NB4 (cell line): ENCODE results near the gene DUS4L.

Source experiments
- DNase-seq: peaks from one replicate; pipeline ENCODE4 v3.0.0; 2010; ENCODE audit warnings: low read depth
- H3K4me3 ChIP-seq: one replicate; pipeline ENCODE4 v1.5.1; 2011; ENCODE audit warnings: mild to moderate bottlenecking, low read depth, low read length, moderate library complexity
- CTCF ChIP-seq: IDR thresholded peaks from one replicate; pipeline ENCODE4 v1.5.1; 2012; ENCODE audit warnings: low read depth, low read length
- MAX ChIP-seq: IDR thresholded peaks from 2 replicates; pipeline ENCODE4 v1.6.1; 2011; ENCODE audit warnings: low read depth, low read length
- MYC ChIP-seq: IDR thresholded peaks from 2 replicates; pipeline ENCODE4 v1.6.1; 2011; ENCODE audit warnings: low read depth, low read length
- POLR2A ChIP-seq: IDR thresholded peaks from 2 replicates; pipeline ENCODE4 v1.6.1; 2011; ENCODE audit warnings: mild to moderate bottlenecking; ENCODE audit not compliant: insufficient read length; ENCODE audit errors: extremely low read depth

Gene DUS4L

GRCh38 chr7:107579554-107579884 lies 15.7 kb downstream of the DUS4L start:
- DNase-seq: no peak
- TF ChIP-seq POLR2A (no peak), MAX (no peak), MYC (no peak), CTCF (no peak)
- H3K4me3 ChIP-seq: peak overlapping the region; percentile 89

- TF ChIP-seq POLR2A (peak; percentile 74), MYC (peak; percentile 71), CTCF (no peak), MAX (peak; percentile 64; the same call in 1 of the 2 replicates)
- peak; percentile 90 for DNase-seq
- peak within 1 kb of the TSS; percentile 89 for H3K4me3 ChIP-seq
Measured at GRCh38 chr7:107579885-107580715, 16.3 kb downstream of the DUS4L start, which contains the start of gene BCAP29. Gene BCAP29 (plus strand): TSS chr7:107580246. CDS start chr7:107580773, 527 bp downstream.

GRCh38 chr7:107580716-107581383 lies 17.1 kb downstream of the DUS4L start:
- TF ChIP-seq MYC (no peak), MAX (no peak; the same call in 1 of the 2 replicates), CTCF (no peak), POLR2A (no peak)
- peak overlapping the region; percentile 89 for H3K4me3 ChIP-seq
- DNase-seq: no peak

- no peak for TF ChIP-seq CTCF
- TF ChIP-seq MAX: no peak
- no peak for TF ChIP-seq POLR2A
- no peak for TF ChIP-seq MYC
- H3K4me3 ChIP-seq: peak overlapping the region; percentile 89
- DNase-seq: no peak
Measured at GRCh38 chr7:107581387-107582013, 17.7 kb downstream of the DUS4L start.

GRCh38 chr7:107582875-107583274 lies 19.1 kb downstream of the DUS4L start:
- no peak for DNase-seq
- no peak overlapping the region for H3K4me3 ChIP-seq
- no peak for TF ChIP-seq CTCF
- TF ChIP-seq MYC: no peak
- TF ChIP-seq MAX: no peak
- no peak for TF ChIP-seq POLR2A
